NCI-H1436 (cell line): ENCODE data around the gene MYADML2.

Experiments used
- DNase-seq: peaks from one replicate; lab custom pipeline; 2025; lab: John Stamatoyannopoulos, UW

Gene MYADML2

GRCh38 chr17:81939218-81939617 is 7.8 kb downstream of the MYADML2 start:
- no peak for DNase-seq

- no peak for DNase-seq
These were observed 11.3 kb downstream of the MYADML2 start for GRCh38 chr17:81935709-81936084.

- no peak for DNase-seq
These were observed 12.0 kb downstream of the MYADML2 start for GRCh38 chr17:81934850-81935708.

- DNase-seq, result no peak
These were observed 12.8 kb downstream of the MYADML2 start for GRCh38 chr17:81934098-81934757.

- DNase-seq, result no peak
These were observed 13.8 kb downstream of the MYADML2 start for GRCh38 chr17:81933178-81933699.

- DNase-seq, result no peak
These were observed 14.6 kb downstream of the MYADML2 start for GRCh38 chr17:81932333-81932983.

GRCh38 chr17:81931557-81932332 is 15.3 kb downstream of the MYADML2 start:
- DNase-seq, result no peak

GRCh38 chr17:81931189-81931556 is 15.9 kb downstream of the MYADML2 start:
- DNase-seq, result no peak

GRCh38 chr17:81930142-81931125 is 16.6 kb downstream of the MYADML2 start:
- DNase-seq, result no peak

- no peak for DNase-seq
These were observed 17.5 kb downstream of the MYADML2 start for GRCh38 chr17:81929253-81930141.

GRCh38 chr17:81928544-81929252 is 18.3 kb downstream of the MYADML2 start:
- no peak for DNase-seq

GRCh38 chr17:81927653-81928543 is 19.1 kb downstream of the MYADML2 start, which contains the start of gene MAFG:
Gene MAFG, minus strand, starts transcription at chr17:81927735. Its CDS starts 4,550 bp downstream, at chr17:81923185.
- peak; percentile 96 for DNase-seq

- no peak for DNase-seq
These were observed 19.8 kb downstream of the MYADML2 start for GRCh38 chr17:81927152-81927652.

GRCh38 chr17:81926451-81927151 is 20.4 kb downstream of the MYADML2 start:
- peak; percentile 58 for DNase-seq

- DNase-seq, result no peak
These were observed 21.1 kb downstream of the MYADML2 start for GRCh38 chr17:81925860-81926450.
